Measurements from ENCODE around the gene IL18R1.

Gene IL18R1

DNA sequence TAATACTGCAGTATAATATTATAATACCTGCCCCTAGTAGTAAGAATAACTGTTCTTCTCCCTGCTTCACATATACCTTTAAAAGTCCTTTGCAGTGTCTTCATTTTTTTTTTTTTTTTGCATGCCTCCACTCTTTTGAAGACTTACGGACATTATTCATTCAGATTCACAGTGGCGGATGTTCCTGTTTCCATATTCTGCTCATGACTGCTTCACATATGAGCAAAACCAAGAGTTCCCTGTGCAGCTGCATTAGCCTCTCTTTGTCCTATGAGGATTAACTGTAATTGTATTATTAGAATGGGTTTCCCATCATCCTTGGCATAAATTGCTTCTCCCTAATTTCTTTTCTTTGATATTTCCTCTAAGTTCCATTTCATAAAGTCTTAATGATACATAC, 80.1 kb downstream of the IL18R1 start:
- no peak for DNase-seq

DNA sequence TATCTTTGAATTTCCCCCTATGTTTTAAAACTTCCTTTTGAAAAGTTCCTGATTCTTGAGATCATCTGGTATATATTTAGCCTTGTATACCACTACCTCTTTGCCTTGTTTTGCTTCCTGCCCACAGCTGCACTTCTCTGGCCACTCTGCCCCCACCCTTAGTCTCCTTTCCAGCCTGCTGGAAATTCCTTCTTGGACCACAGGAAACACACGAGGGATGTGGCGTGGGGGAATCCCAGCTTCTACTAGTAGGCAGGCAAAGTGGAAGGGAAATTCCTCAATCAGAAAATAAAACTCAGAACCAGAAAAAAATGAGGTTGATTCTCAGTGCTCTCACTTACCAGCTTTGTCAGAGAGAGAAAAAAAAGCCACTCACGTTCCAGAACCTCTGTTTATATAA, 80.7 kb downstream of the IL18R1 start:
- DNase-seq: peak in 1 of 2 donors; percentile 30

DNA sequence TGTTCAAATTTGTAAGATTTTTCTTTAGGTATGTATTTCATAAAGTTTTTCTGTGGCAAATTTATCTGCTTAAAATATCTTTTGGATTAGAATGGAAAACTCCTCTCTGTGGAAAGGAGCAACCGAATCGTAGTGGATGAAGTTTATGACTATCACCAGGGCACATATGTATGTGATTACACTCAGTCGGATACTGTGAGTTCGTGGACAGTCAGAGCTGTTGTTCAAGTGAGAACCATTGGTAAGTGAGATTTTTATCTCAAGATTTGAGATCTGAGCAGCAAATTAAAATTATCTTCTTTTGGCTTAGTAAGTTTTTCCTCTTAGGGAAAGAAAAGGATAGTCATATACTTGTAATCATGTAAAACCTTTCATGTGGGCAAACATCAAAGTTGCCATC, 81.5 kb downstream of the IL18R1 start:
- DNase-seq: no peak

DNA sequence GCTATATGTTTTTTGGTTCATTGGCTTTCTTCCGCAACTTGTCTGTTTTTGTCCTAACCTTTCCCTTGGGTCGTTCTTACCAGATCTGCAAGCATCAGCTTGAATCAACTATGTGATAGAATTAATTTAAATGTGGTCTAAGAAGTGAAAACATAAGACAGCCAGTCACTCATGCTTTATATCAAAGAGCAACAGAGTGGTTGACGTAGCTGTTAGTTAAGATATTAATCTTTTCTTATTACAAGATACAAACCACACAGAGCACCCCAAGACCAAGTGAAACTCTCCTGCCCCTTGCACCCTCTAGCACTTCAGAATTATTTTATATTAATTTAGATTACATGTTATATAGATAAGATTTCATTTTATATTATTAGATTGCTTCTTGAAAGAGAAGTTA, 82.5 kb downstream of the IL18R1 start:
- no peak for DNase-seq

DNA sequence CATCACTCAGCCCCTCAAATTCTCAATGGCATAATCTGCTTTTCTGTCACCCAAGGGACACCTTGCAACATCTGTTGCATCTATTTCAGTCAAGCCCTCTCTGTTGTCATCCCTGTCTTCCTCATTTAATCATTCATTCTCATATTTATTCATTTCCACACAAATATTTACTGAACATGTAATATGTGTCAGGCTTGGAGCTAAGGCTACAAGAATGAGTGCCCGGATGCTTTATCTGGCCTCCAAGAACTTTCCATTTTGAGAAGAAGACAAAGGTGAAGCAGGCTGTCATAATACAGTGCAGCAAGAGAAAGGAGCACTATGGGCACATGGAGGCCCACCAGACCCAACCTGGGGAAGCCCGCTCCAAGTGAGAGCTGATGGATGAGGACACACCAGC, 83.0 kb downstream of the IL18R1 start:
- no peak for DNase-seq

DNA sequence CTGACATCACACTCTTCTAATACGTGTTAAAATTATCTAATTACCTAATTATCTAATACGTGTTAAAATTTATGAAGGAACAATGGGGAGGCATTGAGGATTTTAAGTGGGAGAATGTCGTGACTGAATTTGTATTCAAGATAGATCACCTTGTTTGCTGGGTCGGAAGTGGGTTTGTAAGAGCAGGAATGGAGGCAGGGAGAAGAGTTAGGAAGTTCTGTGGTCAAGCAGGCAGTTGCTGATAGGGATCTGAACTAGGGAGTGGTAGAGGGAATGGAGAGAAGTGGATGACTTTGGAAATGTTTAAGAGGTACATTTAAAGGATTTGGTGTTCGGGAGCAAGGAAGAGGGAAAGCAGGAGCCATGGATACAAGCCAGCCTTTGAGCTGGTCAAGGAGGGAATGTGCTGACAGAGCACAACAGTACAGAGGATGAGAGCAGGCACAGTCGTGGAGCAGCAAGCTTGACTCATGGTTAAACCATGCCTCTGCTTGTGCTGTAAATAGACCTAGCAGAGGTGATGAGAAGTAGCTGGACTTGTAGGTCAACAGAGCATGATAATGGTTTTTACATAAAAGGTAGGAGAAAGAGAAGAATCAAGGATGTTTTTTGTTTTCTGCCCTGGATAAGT, 83.6 kb downstream of the IL18R1 start:
- no peak for DNase-seq

DNA sequence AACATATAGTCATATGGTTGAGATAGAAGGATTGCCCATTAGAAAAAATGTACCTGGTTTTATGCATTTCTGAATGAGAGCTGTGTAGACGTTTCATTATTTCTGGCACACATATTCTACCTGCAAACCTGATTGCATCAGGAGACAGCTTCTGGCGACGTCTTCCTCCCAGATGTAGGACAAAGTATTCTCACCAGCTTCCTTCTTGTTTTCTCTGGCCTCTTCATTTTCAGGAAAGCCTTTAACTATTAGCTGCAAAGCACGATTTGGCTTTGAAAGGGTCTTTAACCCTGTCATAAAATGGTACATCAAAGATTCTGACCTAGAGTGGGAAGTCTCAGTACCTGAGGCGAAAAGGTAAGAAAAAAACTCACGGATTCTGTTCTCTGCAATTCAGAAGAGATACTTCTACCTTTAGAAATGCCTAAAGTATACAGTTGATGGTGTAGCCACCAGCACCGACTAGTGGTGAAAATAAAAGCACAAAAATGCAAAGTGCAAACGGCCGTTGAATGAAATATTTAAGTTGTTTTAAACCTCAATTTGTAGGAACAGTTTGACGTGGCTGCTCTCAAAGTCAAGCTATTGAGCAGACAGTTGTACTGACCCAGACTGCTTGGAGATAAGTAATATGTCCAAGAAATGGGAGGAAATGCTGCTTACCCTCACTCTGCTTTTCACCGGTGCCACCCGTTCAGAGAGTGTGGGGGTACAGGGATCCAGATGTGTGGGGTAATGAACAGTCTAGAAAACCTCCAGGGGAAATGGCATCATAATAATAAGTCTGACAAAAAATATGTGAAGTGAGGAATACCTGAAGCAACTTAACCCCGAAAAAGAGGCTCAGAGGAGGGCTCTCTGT, 87.6 kb downstream of the IL18R1 start:
- DNase-seq: peak; percentile 37 to 70

DNA sequence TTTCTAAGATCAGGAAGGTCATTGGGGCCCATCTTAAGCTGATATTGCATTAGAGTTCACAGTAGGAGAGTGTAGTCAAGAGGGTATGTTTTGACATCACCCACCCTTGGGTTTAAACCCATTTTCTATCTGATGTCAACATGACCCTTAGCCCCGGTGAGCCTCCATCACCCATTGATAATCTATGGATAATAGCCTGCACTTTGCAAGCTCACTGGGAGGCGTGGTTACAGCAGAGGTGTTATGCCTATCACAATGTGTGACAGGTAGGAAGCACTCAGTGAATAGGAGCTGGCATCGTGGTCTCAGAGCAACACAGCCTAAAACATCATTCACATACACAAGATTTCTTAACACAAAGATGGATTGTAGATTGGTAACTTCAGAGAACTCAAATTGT, 88.6 kb downstream of the IL18R1 start:
- DNase-seq: no peak

DNA sequence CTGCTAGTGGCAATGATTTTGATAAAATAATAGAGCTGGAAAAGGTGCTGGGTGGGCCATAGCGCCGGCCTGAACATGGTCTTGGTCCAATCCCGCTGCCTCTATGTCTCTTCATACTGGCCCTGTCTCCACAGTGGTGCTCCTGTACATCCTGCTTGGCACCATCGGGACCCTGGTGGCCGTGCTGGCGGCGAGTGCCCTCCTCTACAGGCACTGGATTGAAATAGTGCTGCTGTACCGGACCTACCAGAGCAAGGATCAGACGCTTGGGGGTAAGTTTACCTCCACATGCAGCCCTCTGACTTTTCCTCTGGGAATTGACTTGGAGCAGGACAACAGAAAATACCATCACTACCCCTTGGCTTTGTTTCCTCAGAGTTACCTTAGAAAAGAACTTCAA, 91.3 kb downstream of the IL18R1 start:
- DNase-seq: no peak

Measured in CD4-positive, alpha-beta T cell treated with Interferon alpha-2 for 1 hour (primary cell).